NCI-H69 (cell line): Measurements from ENCODE around the gene HBZ.
"Not testable (repeated sequence)": the region's sequence is repeated elsewhere in the genome, so short reads cannot be mapped to it uniquely, and the experiment has no call there.

Source experiments
- DNase-seq: peaks from one replicate; lab custom pipeline; 2025; lab: John Stamatoyannopoulos, UW

Gene HBZ

GRCh38 chr16:164827-165538 lies 12.5 kb downstream of the HBZ start:
- peak; percentile 47 for DNase-seq

DNA sequence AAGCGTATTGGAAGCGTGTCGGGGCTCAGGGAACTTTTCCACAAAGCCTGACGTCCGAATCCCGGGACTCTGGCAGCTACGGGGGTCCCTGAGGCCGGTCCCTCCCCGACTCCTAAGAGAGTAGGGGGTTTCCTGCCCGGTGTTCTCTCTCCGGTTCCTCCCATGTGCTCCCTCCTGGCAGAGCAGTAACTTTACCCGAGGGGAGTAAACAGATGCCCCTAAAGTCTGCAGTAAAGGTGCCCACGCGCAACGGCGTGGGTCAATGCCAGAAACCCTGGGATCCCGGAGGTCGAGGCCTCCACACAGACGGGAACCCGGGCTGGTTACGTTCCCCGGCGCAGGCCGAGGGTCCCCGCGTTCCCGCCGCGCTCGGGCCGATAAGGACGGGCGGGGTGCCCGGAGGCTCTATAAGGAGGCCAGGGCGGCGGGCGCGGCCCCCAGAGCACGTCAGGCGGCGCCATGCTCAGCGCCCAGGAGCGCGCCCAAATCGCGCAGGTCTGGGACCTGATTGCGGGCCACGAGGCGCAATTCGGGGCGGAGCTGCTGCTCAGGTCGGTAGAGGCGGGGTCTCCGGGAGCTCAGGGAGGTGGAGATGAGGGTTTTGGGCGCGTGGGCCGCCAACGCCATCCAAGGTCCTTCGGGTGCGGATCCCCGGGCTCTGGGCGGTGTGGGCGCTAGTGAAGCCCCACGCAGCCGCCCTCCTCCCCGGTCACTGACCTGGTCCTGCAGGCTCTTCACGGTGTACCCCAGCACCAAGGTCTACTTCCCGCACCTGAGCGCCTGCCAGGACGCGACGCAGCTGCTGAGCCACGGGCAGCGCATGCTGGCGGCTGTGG lies 13.3 kb downstream of the HBZ start, which contains the start of gene HBM:
Gene HBM, plus strand, starts transcription at position 440 of the 836 bp plus-strand sequence. Its CDS starts 20 bp downstream, at position 460.
- peak; percentile 45 for DNase-seq

DNA sequence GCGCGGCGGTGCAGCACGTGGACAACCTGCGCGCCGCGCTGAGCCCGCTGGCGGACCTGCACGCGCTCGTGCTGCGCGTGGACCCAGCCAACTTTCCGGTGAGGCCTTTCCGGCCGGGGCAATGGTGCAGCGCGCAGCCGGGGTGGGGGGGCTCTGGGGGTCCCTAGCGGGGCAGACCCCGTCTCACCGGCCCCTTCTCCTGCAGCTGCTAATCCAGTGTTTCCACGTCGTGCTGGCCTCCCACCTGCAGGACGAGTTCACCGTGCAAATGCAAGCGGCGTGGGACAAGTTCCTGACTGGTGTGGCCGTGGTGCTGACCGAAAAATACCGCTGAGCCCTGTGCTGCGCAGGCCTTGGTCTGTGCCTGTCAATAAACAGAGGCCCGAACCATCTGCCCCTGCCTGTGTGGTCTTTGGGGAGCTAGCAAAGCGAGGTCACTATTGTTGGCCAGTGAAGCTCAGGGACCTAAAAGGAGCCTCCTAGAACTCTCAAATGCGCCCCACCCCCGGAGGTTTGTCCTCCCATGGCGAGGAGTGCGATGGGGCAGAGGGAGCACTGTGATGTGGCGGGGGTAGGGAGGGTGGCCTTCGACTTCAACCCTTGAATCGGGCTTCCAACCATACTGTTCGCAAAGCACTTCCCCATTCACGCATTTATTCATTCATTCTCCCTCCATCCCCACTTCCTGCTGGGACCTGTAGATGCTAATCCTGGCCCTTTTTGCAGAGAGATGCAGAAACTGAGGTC lies 14.1 kb downstream of the HBZ start:
- DNase-seq, result no peak

DNA sequence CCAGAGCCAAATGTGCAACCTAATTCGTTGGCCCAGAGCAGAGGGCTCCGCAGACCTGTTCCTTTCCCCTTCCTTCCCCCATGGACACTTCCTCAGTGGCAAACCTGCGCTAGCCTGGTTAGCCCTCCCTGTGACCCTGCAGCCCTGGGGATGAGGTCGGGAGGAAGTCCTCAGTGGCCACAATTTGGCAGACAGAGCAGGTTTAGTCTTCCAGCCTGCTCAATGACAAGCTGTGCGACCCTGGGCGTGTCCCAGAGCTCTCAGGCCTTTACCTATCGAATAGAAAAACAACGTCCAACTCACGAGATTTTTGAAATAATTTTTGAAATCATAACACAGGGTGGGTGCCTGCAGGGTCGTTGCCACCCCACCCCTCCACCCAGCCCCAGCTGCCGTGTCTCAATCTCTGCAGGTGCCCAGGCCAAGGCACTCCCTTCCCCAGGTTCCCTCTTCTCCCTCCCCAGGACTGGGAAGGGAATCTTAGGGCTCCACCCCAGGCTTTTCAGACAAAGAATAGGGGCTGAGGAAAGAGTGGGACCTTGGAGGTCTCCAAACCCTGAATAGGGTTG lies 14.8 kb downstream of the HBZ start:
- DNase-seq, result no peak

DNA sequence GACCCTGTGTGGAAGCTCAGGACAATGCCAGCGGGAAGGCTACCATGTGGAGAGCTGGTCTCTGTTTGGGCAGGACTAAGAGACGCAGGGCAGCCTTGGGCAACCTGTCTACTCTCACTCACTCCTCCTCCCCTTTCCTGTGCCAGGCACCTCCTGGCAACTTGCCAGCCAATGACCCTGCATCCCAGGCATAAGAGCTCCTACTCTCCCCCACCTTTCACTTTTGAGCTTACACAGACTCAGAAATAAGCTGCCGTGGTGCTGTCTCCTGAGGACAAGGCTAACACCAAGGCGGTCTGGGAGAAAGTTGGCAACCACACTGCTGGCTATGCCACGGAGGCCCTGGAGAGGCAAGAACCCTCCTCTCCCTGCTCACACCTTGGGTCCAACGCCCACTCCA lies 16.0 kb downstream of the HBZ start:
- DNase-seq, result peak; percentile 86

DNA sequence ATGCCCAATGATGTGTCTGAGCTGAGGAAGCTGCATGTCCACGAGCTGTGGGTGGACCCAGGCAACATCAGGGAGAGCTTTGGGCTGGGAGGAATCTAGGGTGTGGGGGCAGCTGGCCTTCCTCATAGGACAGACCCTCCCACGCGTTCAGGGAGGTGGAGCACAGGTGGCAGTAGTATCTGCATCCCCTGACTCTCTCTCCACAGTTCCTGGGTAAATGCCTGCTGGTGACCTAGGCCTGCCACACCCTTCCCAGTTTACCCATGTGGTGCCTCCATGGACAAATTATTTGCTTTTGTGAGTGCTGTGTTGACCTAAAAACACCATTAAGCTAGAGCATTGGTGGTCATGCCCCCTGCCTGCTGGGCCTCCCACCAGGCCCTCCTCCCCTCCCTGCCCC lies 16.6 kb downstream of the HBZ start:
- DNase-seq, result peak; percentile 84

GRCh38 chr16:170088-170507 lies 17.7 kb downstream of the HBZ start:
- DNase-seq, result peak; percentile 77

DNA sequence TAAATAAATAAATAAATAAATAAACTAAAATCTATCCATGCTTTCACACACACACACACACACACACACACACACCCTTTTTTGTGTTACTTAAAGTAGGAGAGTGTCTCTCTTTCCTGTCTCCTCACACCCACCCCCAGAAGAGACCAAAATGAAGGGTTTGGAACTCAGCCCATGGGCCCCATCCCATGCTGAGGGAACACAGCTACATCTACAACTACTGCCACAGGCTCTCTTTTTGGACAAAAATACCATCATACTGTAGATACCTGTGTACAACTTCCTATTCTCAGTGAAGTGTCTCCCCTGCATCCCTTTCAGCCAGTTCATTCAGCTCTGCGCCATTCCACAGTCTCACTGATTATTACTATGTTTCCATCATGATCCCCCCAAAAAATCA lies 18.3 kb downstream of the HBZ start:
- no peak for DNase-seq

- DNase-seq, result not testable (repeated sequence)
Measured at GRCh38 chr16:172374-172941, 20.0 kb downstream of the HBZ start, which contains the start of gene HBA2. Gene HBA2 (plus strand): TSS chr16:172876. CDS start chr16:172913, 37 bp downstream.

DNA sequence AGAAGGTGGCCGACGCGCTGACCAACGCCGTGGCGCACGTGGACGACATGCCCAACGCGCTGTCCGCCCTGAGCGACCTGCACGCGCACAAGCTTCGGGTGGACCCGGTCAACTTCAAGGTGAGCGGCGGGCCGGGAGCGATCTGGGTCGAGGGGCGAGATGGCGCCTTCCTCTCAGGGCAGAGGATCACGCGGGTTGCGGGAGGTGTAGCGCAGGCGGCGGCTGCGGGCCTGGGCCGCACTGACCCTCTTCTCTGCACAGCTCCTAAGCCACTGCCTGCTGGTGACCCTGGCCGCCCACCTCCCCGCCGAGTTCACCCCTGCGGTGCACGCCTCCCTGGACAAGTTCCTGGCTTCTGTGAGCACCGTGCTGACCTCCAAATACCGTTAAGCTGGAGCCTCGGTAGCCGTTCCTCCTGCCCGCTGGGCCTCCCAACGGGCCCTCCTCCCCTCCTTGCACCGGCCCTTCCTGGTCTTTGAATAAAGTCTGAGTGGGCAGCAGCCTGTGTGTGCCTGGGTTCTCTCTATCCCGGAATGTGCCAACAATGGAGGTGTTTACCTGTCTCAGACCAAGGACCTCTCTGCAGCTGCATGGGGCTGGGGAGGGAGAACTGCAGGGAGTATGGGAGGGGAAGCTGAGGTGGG lies 20.9 kb downstream of the HBZ start:
- DNase-seq, result not testable (repeated sequence)

- peak; percentile 61 for DNase-seq
Measured at GRCh38 chr16:173928-174769, 21.7 kb downstream of the HBZ start.

DNA sequence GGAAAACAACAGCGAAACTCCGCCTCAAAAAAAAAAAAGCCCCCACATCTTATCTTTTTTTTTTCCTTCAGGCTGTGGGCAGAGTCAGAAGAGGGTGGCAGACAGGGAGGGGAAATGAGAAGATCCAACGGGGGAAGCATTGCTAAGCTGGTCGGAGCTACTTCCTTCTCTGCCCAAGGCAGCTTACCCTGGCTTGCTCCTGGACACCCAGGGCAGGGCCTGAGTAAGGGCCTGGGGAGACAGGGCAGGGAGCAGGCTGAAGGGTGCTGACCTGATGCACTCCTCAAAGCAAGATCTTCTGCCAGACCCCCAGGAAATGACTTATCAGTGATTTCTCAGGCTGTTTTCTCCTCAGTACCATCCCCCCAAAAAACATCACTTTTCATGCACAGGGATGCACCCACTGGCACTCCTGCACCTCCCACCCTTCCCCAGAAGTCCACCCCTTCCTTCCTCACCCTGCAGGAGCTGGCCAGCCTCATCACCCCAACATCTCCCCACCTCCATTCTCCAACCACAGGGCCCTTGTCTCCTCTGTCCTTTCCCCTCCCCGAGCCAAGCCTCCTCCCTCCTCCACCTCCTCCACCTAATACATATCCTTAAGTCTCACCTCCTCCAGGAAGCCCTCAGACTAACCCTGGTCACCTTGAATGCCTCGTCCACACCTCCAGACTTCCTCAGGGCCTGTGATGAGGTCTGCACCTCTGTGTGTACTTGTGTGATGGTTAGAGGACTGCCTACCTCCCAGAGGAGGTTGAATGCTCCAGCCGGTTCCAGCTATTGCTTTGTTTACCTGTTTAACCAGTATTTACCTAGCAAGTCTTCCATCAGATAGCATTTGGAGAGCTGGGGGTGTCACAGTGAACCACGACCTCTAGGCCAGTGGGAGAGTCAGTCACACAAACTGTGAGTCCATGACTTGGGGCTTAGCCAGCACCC lies 22.8 kb downstream of the HBZ start:
- DNase-seq, result peak; percentile 24

GRCh38 chr16:176006-176405 lies 23.6 kb downstream of the HBZ start:
- DNase-seq, result not testable (repeated sequence)

- not testable (repeated sequence) for DNase-seq
Measured at GRCh38 chr16:176477-177382, 24.3 kb downstream of the HBZ start, which contains the start of gene HBA1. Gene HBA1 (plus strand): TSS chr16:176680. CDS start chr16:176717, 37 bp downstream.

DNA sequence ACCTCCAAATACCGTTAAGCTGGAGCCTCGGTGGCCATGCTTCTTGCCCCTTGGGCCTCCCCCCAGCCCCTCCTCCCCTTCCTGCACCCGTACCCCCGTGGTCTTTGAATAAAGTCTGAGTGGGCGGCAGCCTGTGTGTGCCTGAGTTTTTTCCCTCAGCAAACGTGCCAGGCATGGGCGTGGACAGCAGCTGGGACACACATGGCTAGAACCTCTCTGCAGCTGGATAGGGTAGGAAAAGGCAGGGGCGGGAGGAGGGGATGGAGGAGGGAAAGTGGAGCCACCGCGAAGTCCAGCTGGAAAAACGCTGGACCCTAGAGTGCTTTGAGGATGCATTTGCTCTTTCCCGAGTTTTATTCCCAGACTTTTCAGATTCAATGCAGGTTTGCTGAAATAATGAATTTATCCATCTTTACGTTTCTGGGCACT lies 25.0 kb downstream of the HBZ start:
- peak; percentile 36 for DNase-seq

DNA sequence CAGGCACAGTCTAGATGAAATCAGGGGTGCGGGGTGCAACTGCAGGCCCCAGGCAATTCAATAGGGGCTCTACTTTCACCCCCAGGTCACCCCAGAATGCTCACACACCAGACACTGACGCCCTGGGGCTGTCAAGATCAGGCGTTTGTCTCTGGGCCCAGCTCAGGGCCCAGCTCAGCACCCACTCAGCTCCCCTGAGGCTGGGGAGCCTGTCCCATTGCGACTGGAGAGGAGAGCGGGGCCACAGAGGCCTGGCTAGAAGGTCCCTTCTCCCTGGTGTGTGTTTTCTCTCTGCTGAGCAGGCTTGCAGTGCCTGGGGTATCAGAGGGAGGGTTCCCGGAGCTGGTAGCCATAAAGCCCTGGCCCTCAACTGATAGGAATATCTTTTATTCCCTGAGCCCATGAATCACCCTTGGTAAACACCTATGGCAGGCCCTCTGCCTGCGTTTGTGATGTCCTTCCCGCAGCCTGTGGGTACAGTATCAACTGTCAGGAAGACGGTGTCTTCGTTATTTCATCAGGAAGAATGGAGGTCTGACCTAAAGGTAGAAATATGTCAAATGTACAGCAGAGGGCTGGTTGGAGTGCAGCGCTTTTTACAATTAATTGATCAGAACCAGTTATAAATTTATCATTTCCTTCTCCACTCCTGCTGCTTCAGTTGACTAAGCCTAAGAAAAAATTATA lies 25.7 kb downstream of the HBZ start:
- DNase-seq, result peak; percentile 38

DNA sequence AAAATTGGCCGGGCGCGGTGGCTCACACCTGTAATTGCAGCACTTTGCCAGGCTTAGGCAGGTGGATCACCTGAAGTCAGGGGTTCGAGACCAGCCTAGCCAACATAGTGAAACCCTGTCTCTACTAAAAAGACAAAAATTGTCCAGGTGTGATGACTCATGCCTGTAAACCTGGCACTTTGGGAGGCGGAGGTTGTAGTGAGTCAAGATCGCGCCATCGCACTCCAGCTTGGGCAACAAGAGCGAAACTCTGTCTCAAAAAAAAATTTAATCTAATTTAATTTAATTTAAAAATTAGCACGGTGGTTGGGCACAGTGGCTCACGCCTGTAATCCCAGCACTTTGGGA lies 26.2 kb downstream of the HBZ start:
- DNase-seq, result peak; percentile 38
